Left lung (tissue), 10 donors: Measurements from ENCODE around the gene DEFB123. TPM values are rescaled to one million over a fixed set of nuclear protein-coding genes. Genes with fewer than 3 reads are reported as not detected.
"Not testable (repeated sequence)": the region's sequence is repeated elsewhere in the genome, so short reads cannot be mapped to it uniquely, and the experiment has no call there.

ENCODE experiments used
- ATAC-seq: fragments of 200-7000 bp; cut with Tn5 transposase; one replicate; pipeline ENCODE4 v1.9.1; 2020; ENCODE audit warnings: moderate library complexity
- DNase-seq, 4 donors: peaks; one replicate each; pipeline ENCODE4 v3.0.0-alpha.2; 2013 to 2020
- H3K27ac ChIP-seq, 2 donors: fragments of 200-600 bp; sonication (generic) in 1 of 2; one replicate each; pipeline versions ENCODE4 v1.5.0 to v1.8.0; 2020 to 2021
- H3K27me3 ChIP-seq, 2 donors: fragments of 200-600 bp; sonication (generic) in 1 of 2; one replicate each; pipeline versions ENCODE4 v1.5.0 to v1.8.0; 2020 to 2021
- H3K36me3 ChIP-seq, 2 donors: fragments of 200-600 bp; sonication (generic) in 1 of 2; one replicate each; pipeline versions ENCODE4 v1.5.0 to v1.8.0; 2020 to 2021
- H3K4me1 ChIP-seq, 2 donors: fragments of 200-600 bp; one replicate each; pipeline ENCODE4 v1.8.0; 2021
- H3K4me3 ChIP-seq, 2 donors: fragments of 200-600 bp; sonication (generic) in 1 of 2; one replicate each; pipeline versions ENCODE4 v1.5.0 to v1.8.0; 2020 to 2021; ENCODE audit warnings: mild to moderate bottlenecking in 1 of 2
- H3K9me3 ChIP-seq, 2 donors: fragments of 200-600 bp; sonication (generic) in 1 of 2; one replicate each; pipeline versions ENCODE4 v1.5.0 to v1.8.0; 2020 to 2021
- CTCF ChIP-seq, 2 donors: fragments of 200-600 bp; sonication (generic) in 1 of 2; IDR thresholded peaks; one replicate each; pipeline versions ENCODE4 v1.5.0 to v1.8.0; 2021; ENCODE audit warnings: antibody characterized with exemption in 2 of 2
- intact Hi-C, 2 donors: fragments of 100-400 bp; cut with DNase I; formaldehyde crosslinking; loops; one replicate each; pipeline versions ENCODE4 v1.11.2 to v1.14.2; 2022
- polyA plus RNA-seq, 6 donors: library from polyadenylated mRNA; unstranded; fragments of 120-200 nt; gene quantifications; one replicate each; pipeline ENCODE4 v1.2.1, GENCODE V29; 2013; ENCODE audit not compliant: insufficient read length in 6 of 6
- total RNA-seq, 2 donors: library from RNA; stranded (reverse); fragmentation: NEBNext Ultra II Directional; extraction: Animal tissue kit (Norgen Biotek cat#: 25700); gene quantifications; one replicate each; pipeline ENCODE4 v1.2.1, GENCODE V29; 2021
- donor health status: DM: no; HTN: yes; CAD: no.
- donor health status: DM: no; HTN: no; CAD: no.

The DEFB123 gene
- total and polyA plus RNA-seq, 8 donors, result not detected

GRCh38 chr20:31430568-31431115 is 9.8 kb upstream of the DEFB123 start:
- Histone ChIP-seq H3K4me3 (no peak overlapping the region), H3K27me3 (peaks cover 0 to 16% of the 10 kb centered on the region in 2 donors), H3K36me3 (no peaks in the 10 kb centered on the region), H3K4me1 (no peaks in the 10 kb centered on the region), H3K27ac (no peak overlapping the region), H3K9me3 (no peaks in the 10 kb centered on the region)
- ATAC-seq (no peak), DNase-seq (no peak)
- TF ChIP-seq CTCF (IDR thresholded peaks at IDR 0.05), result no peak
- intact Hi-C loops, result no loop called here

- Histone ChIP-seq H3K36me3 (no peaks in the 10 kb centered on the region), H3K27me3 (peaks cover 0 to 11% of the 10 kb centered on the region in 2 donors), H3K4me1 (no peaks in the 10 kb centered on the region), H3K9me3 (no peaks in the 10 kb centered on the region), H3K27ac (no peak overlapping the region), H3K4me3 (no peak overlapping the region)
- intact Hi-C loops, result no loop called here
- ATAC-seq (no peak), DNase-seq (no peak)
- no peak for TF ChIP-seq CTCF (IDR thresholded peaks at IDR 0.05)
These were observed 5.8 kb downstream of the DEFB123 start for GRCh38 chr20:31446084-31446819.

GRCh38 chr20:31449511-31450414 is 9.3 kb downstream of the DEFB123 start:
- Histone ChIP-seq H3K27ac (no peak overlapping the region), H3K9me3 (no peaks in the 10 kb centered on the region), H3K27me3 (peaks cover 0 to 6% of the 10 kb centered on the region in 2 donors), H3K4me3 (no peak overlapping the region), H3K4me1 (no peaks in the 10 kb centered on the region), H3K36me3 (no peaks in the 10 kb centered on the region)
- intact Hi-C loops, result no loop called here
- no peak for ATAC-seq
- DNase-seq, result no peak
- no peak for TF ChIP-seq CTCF (IDR thresholded peaks at IDR 0.05)

- no peak overlapping the region for H3K4me3 ChIP-seq
- no peak for TF ChIP-seq CTCF (IDR thresholded peaks at IDR 0.05)
- H3K27ac ChIP-seq, result no peak overlapping the region
- H3K9me3 ChIP-seq, result no peaks in the 10 kb centered on the region
- no peak for ATAC-seq
- DNase-seq, result no peak
- H3K27me3 ChIP-seq, result peaks cover 0 to 15% of the 10 kb centered on the region in 2 donors
- intact Hi-C loops, result no loop called here
- H3K4me1 ChIP-seq, result no peaks in the 10 kb centered on the region
- no peaks in the 10 kb centered on the region for H3K36me3 ChIP-seq
These were observed 12.1 kb downstream of the DEFB123 start for GRCh38 chr20:31452575-31452974.

GRCh38 chr20:31454361-31454760 is 13.9 kb downstream of the DEFB123 start:
- intact Hi-C loops, result no loop called here
- H3K27me3 ChIP-seq, result peaks cover 4 to 33% of the 10 kb centered on the region in 2 donors
- no peak overlapping the region for H3K4me3 ChIP-seq
- H3K9me3 ChIP-seq, result no peaks in the 10 kb centered on the region
- no peak for TF ChIP-seq CTCF (IDR thresholded peaks at IDR 0.05)
- ATAC-seq, result no peak
- no peak for DNase-seq
- H3K4me1 ChIP-seq, result no peaks in the 10 kb centered on the region
- no peaks in the 10 kb centered on the region for H3K36me3 ChIP-seq
- H3K27ac ChIP-seq, result no peak overlapping the region

- Histone ChIP-seq H3K4me1 (peaks cover 0 to 14% of the 10 kb centered on the region in 2 donors), H3K27me3 (peaks cover 11 to 29% of the 10 kb centered on the region in 2 donors)
- H3K27ac ChIP-seq, H3K4me3 ChIP-seq, H3K9me3 ChIP-seq, ATAC-seq, DNase-seq, H3K36me3 ChIP-seq, intact Hi-C loops: not testable (repeated sequence)
These were observed 30.5 kb downstream of the DEFB123 start for GRCh38 chr20:31470946-31471345.
